Measurements from ENCODE around the gene OPA3. TPM values are rescaled to one million over a fixed set of nuclear protein-coding genes. Genes with fewer than 3 reads are reported as not detected.

OPA3 gene
- total RNA-seq, 4 donors from 2014 or later = 4.8 to 6.7 (median 5.7) TPM

DNA sequence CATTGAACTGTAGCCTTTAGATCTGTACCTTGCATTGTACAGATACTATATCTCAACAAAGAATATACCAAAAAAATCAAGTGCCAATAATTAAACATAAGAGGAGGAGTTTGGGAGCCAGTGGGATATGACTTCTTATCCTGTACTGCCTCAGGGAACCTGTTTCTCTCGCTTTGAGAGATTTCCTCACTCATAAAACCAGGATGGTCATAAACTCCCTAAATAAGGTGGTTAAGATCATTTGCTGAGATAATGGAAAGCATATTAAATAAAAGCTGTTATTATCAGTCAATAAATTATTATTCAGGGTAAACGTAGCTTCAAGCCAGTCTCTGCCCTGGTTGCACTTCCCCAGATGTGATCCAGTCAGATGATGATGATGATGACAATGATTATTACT lies 17.0 kb downstream of the OPA3 start:
- peaks cover 0 to 11% (median 3%) of the 10 kb centered on the region in 4 donors for H3K4me1 ChIP-seq
- TF ChIP-seq POLR2A (IDR thresholded peaks at IDR 0.05) = no peak
- TF ChIP-seq EP300 (IDR thresholded peaks at IDR 0.05) = no peak
- TF ChIP-seq, protein P1, sequence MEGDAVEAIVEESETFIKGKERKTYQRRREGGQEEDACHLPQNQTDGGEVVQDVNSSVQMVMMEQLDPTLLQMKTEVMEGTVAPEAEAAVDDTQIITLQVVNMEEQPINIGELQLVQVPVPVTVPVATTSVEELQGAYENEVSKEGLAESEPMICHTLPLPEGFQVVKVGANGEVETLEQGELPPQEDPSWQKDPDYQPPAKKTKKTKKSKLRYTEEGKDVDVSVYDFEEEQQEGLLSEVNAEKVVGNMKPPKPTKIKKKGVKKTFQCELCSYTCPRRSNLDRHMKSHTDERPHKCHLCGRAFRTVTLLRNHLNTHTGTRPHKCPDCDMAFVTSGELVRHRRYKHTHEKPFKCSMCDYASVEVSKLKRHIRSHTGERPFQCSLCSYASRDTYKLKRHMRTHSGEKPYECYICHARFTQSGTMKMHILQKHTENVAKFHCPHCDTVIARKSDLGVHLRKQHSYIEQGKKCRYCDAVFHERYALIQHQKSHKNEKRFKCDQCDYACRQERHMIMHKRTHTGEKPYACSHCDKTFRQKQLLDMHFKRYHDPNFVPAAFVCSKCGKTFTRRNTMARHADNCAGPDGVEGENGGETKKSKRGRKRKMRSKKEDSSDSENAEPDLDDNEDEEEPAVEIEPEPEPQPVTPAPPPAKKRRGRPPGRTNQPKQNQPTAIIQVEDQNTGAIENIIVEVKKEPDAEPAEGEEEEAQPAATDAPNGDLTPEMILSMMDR (IDR thresholded peaks at IDR 0.05) = no peak
- no peak for DNase-seq (ENCODE audit: low spot score in 2 of 2)
- H3K27ac ChIP-seq = no peak overlapping the region
- WGBS, 2 donors = 78% methylated on average over 2 of the region's 2 CpGs
- H3K36me3 ChIP-seq = no peaks in the 10 kb centered on the region
- H3K9me3 ChIP-seq = no peaks in the 10 kb centered on the region
- no peak overlapping the region for H3K4me3 ChIP-seq
- no peaks in the 10 kb centered on the region for H3K27me3 ChIP-seq

DNA sequence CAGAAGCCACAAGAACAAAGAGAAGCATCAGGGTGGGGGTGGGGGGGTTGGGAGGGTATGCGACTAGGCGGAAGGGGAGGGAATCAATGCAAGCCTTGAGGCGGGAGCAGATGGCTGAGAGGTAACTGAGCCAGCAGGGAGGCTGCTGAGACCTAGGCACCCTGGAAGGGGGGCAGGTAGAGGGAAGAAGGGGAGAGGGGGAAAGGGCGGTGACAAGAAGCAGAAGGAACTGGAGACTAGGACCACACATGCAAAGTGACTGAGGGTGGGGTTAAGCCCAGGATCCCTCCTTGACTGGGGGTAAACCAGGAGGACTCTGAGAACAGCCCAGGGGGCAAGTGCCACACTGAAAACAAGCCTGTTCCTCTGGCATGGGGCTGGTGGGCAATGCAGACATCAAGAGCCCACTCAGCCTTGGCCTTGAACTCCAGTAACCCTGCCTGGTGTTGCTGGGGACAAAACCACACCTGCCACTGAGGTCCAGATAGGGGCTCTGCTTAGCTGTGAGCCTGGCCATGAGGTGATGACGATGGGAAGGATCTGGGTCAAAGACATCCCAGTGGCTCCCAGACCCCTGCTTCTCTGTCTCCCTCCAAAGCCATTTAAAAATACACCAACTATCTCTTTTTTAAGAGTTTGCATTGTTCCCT lies 20.3 kb downstream of the OPA3 start:
- Histone ChIP-seq H3K4me3 (no peak overlapping the region), H3K4me1 (peaks cover 0 to 14% (median 6%) of the 10 kb centered on the region in 4 donors), H3K36me3 (no peaks in the 10 kb centered on the region), H3K27ac (peak overlapping the region in 1 of 4 donors; percentile 75), H3K9me3 (no peaks in the 10 kb centered on the region), H3K27me3 (no peaks in the 10 kb centered on the region)
- DNase-seq (ENCODE audit: low spot score in 2 of 2) = no peak
- TF ChIP-seq EP300 (IDR thresholded peaks at IDR 0.05) (no peak), POLR2A (IDR thresholded peaks at IDR 0.05) (no peak)
- TF ChIP-seq, protein P1 (IDR thresholded peaks at IDR 0.05) = no peak
- 65 to 67% methylated on average over 5 of the region's 5 CpGs for WGBS, 2 donors

DNA sequence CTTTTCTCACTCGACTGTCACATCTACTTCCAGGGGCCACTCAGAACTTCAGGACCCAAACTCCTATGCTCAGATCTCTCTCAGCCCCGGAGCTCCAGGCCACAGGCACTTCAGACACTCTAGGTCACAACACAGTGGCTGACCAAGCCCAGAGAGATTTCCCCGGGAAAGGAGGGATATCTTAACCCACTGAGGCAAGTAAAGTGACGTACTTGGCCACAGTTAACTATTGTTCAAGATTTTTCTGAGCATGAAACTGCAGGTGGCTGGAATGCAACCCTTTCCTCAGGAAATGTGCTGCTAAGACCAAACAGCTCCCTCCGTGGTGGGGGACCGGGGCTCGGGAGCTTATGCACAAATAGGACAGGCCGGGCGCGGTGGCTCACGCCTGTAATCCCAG lies 23.9 kb downstream of the OPA3 start:
- DNase-seq (ENCODE audit: low spot score in 2 of 2) = no peak

DNA sequence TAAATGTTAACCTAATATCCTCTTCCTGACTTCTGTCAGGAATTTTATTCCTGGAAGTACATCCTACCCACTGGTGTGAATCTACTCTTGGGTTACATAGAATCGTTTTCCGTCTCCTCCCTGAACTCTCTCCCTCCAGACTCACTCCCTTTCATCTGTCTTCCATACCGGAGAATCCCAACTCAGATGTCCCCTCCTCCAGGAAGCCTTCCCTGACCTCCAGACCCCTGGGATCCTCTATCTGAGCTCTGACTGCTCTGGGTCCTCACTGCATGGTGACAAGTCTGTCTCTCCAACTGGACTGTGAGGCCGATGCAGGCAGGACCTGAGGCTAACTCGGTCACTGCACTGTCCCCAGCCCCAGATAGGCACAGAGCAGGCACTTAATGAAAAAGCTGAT lies 24.6 kb downstream of the OPA3 start:
- H3K9me3 ChIP-seq = no peaks in the 10 kb centered on the region
- H3K27me3 ChIP-seq = no peaks in the 10 kb centered on the region
- peaks cover 0 to 19% (median 3%) of the 10 kb centered on the region in 4 donors for H3K4me1 ChIP-seq
- no peak for DNase-seq (ENCODE audit: low spot score in 2 of 2)
- H3K27ac ChIP-seq = no peak overlapping the region
- H3K4me3 ChIP-seq = no peak overlapping the region
- TF ChIP-seq, protein P1 (IDR thresholded peaks at IDR 0.05) = no peak
- TF ChIP-seq POLR2A (IDR thresholded peaks at IDR 0.05) = no peak
- TF ChIP-seq EP300 (IDR thresholded peaks at IDR 0.05) = no peak
- H3K36me3 ChIP-seq = no peaks in the 10 kb centered on the region
- WGBS, 2 donors = 85 to 87% methylated on average over 5 of the region's 5 CpGs

More for the DNA sequence above, 23.9 kb downstream of the OPA3 start:
- Histone ChIP-seq H3K4me1 (peaks cover 0 to 19% (median 3%) of the 10 kb centered on the region in 4 donors), H3K9me3 (no peaks in the 10 kb centered on the region), H3K4me3 (no peak overlapping the region), H3K27me3 (no peaks in the 10 kb centered on the region), H3K36me3 (no peaks in the 10 kb centered on the region), H3K27ac (no peak overlapping the region)
- no peak for TF ChIP-seq EP300 (IDR thresholded peaks at IDR 0.05)
- TF ChIP-seq, protein P1 (IDR thresholded peaks at IDR 0.05) = no peak
- TF ChIP-seq POLR2A (IDR thresholded peaks at IDR 0.05) = no peak
- WGBS, 2 donors = 69 to 77% methylated on average over 7 to 11 of the region's 11 CpGs

DNA sequence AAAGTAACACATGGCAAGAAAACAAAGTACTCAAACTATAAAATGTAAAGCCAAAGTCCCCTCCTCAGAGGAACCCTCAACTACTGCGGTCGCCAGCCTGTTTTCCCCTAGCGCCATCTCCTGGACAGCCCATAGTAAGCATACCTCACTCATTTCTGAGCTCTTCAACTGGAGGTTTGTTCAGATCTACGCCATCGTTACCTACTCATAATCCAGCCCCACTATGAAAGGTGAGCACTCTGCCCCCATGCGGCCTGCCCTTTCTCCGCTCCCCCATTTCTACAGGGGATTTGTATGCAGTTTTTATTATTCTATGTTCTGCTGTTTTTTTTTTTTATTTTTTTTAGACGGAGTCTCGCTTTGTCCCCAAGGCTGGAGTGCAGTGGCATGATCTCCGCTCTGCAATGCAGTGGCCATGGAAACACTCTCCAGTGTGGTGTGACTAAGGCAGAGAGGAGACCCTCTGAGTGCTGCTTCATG lies 26.2 kb downstream of the OPA3 start:
- H3K36me3 ChIP-seq = peaks cover 0 to 3% (median 0%) of the 10 kb centered on the region in 3 donors
- no peak overlapping the region for H3K27ac ChIP-seq
- no peaks in the 10 kb centered on the region for H3K27me3 ChIP-seq
- H3K9me3 ChIP-seq = no peaks in the 10 kb centered on the region
- H3K4me1 ChIP-seq = peaks cover 0 to 14% (median 3%) of the 10 kb centered on the region in 4 donors
- DNase-seq (ENCODE audit: low spot score in 2 of 2) = peak in 1 of 2 donors; percentile 31
- TF ChIP-seq, protein P1 (IDR thresholded peaks at IDR 0.05) = peak; percentile 49 to 67 (median 61)
- TF ChIP-seq EP300 (IDR thresholded peaks at IDR 0.05) = no peak
- no peak overlapping the region for H3K4me3 ChIP-seq
- WGBS, 2 donors = 34 to 38% methylated on average over 10 of the region's 10 CpGs

All from tibial nerve (tissue), 4 donors.